GM21447 (cell line): ENCODE measurements around the gene ERCC5.

ENCODE experiments used
- ATAC-seq: cut with Tn5 transposase; IDR thresholded peaks from one replicate; pipeline ENCODE4 v1.9.1; 2021; ENCODE audit not compliant: unreplicated experiment

Gene ERCC5

GRCh38 chr13:102839462-102839861 lies 6.4 kb upstream of the ERCC5 start:
- no peak for ATAC-seq

- ATAC-seq, result peak; percentile 21
These were observed 573 bp upstream of the ERCC5 start for GRCh38 chr13:102845289-102845629.

- ATAC-seq, result peak; percentile 41
These were observed 606 bp downstream of the ERCC5 start for GRCh38 chr13:102846261-102847015.

GRCh38 chr13:102847272-102848234 lies 1.7 kb downstream of the ERCC5 start:
- ATAC-seq, result no peak

- no peak for ATAC-seq
These were observed 3.1 kb downstream of the ERCC5 start for GRCh38 chr13:102848956-102849355.

GRCh38 chr13:102852556-102852955 lies 6.7 kb downstream of the ERCC5 start:
- ATAC-seq, result no peak

GRCh38 chr13:102854675-102855074 lies 8.8 kb downstream of the ERCC5 start:
- no peak for ATAC-seq

- ATAC-seq, result no peak
These were observed 10.7 kb downstream of the ERCC5 start for GRCh38 chr13:102856557-102856956.

- ATAC-seq, result no peak
These were observed 16.9 kb downstream of the ERCC5 start for GRCh38 chr13:102862624-102863210.

- no peak for ATAC-seq
These were observed 17.8 kb downstream of the ERCC5 start for GRCh38 chr13:102863590-102863989.

- ATAC-seq, result no peak
These were observed 22.6 kb downstream of the ERCC5 start for GRCh38 chr13:102868366-102868936.

- ATAC-seq, result peak; percentile 35
These were observed 24.3 kb downstream of the ERCC5 start for GRCh38 chr13:102869948-102870676.

GRCh38 chr13:102870677-102871415 lies 25.0 kb downstream of the ERCC5 start:
- ATAC-seq, result peak; percentile 74

GRCh38 chr13:102872131-102872530 lies 26.3 kb downstream of the ERCC5 start:
- no peak for ATAC-seq

- no peak for ATAC-seq
These were observed 26.7 kb downstream of the ERCC5 start for GRCh38 chr13:102872531-102872930.

- ATAC-seq, result no peak
These were observed 27.8 kb downstream of the ERCC5 start for GRCh38 chr13:102873653-102874052.

GRCh38 chr13:102875256-102875655 lies 29.4 kb downstream of the ERCC5 start:
- ATAC-seq, result no peak

GRCh38 chr13:102877303-102877702 lies 31.5 kb downstream of the ERCC5 start:
- no peak for ATAC-seq

- ATAC-seq, result no peak
These were observed 32.6 kb downstream of the ERCC5 start for GRCh38 chr13:102878481-102878880.
